Activated CD4-positive, alpha-beta T cell treated with anti-CD3 and anti-CD28 coated beads, Interleukin-2, amount 50 U/mL, for 16 hours (primary cell): ENCODE measurements around the gene BBS9.
"Not testable (repeated sequence)": the region's sequence is repeated elsewhere in the genome, so short reads cannot be mapped to it uniquely, and the experiment has no call there.

Source experiments
- DNase-seq: peaks from one replicate; pipeline ENCODE4 v3.0.0-alpha.2; 2020

Gene BBS9

GRCh38 chr7:33128990-33129805 lies at the start of gene BBS9:
Gene BBS9, plus strand, starts transcription at chr7:33129564. Its CDS starts 16,689 bp downstream, at chr7:33146253.
- peak; percentile 93 for DNase-seq

- no peak for DNase-seq
Measured at GRCh38 chr7:33079763-33080690, 49.3 kb upstream of the BBS9 start.

GRCh38 chr7:33087356-33087755 lies 42.0 kb upstream of the BBS9 start:
- DNase-seq = no peak

DNA sequence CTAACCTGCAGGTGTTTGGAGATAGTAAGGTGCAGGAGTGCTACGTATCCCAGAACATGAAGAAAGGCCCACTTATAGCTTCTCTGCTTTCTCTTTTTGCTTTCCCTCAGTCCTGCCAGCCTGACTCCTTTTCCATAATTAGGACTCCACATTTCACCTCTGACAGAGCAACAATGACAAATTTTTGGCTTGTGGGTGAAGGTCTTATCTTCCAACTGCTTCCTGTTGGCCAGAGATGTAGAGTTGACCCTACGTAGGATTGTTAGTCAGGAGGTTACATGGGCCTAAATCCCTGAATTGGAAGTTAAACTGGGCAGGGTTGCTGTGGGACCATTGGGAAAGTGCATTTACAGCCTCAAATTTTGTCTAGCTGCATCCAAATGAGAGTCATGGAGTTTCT lies 41.5 kb upstream of the BBS9 start:
- no peak for DNase-seq

DNA sequence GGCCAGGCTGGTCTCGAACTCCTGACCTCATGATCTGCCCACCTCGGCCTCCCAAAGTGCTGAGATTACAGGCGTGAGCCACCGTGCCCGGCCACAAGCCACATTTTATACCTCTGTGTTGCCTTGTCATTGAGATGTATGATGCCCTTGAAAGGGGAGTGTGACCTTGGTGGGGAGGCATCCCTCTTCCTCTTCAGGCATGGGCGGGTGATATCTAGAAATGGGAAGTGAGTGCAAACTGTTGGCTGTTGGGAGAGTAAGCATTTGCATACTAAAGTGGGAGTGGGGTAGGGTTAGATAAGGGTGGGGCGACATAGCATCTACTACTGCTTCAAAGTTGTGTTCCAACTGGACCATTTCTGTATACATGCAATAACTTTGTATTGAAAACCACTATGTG lies 40.2 kb upstream of the BBS9 start:
- no peak for DNase-seq

- DNase-seq = no peak
Measured at GRCh38 chr7:33091111-33091531, 38.2 kb upstream of the BBS9 start.

DNA sequence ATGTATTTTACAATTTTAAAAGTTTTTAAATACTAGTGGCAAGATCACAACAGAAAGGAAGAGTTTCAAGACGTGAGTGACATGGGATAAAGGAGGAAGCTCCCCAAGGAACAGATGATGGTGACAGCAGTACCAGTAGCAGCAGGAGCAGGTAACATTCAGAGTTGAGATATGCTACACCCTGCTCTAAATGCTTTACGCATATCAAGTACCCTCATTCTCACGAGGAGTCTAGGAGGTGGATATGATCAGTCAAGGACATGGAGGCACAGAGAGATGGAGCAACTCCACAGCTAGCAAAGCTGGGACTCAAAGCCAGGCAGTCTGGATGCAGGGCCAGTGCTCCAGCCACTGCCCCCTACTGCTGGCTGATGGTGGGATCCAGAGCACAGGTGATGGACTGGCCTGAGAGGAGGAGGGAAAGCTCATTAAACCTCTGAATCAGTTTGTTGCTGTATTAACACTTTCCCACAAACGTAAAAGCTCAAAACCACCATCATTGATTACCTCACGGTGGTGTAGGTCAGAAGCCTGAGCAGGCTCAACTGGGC lies 37.6 kb upstream of the BBS9 start:
- no peak for DNase-seq

DNA sequence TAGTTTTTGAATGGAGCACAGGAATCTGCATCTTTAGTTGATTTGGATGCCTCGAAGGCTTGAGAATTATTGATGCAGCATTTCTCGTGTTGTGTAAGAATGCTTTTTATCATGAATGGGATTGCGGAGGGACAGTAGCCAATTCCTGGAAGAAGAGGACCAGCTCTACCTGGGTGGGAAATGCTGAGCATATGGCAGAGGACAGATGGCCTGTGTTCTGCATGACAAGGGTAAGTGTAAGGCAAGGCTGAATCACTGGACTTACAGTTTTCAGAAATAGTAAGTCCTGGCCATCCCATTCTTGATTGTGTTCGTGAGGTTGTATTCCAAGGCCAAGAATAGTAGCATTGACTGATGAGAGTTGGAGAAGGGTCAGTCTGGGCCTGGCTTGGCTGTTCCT lies 36.1 kb upstream of the BBS9 start:
- no peak for DNase-seq

GRCh38 chr7:33094745-33095275 lies 34.6 kb upstream of the BBS9 start:
- DNase-seq = not testable (repeated sequence)

DNA sequence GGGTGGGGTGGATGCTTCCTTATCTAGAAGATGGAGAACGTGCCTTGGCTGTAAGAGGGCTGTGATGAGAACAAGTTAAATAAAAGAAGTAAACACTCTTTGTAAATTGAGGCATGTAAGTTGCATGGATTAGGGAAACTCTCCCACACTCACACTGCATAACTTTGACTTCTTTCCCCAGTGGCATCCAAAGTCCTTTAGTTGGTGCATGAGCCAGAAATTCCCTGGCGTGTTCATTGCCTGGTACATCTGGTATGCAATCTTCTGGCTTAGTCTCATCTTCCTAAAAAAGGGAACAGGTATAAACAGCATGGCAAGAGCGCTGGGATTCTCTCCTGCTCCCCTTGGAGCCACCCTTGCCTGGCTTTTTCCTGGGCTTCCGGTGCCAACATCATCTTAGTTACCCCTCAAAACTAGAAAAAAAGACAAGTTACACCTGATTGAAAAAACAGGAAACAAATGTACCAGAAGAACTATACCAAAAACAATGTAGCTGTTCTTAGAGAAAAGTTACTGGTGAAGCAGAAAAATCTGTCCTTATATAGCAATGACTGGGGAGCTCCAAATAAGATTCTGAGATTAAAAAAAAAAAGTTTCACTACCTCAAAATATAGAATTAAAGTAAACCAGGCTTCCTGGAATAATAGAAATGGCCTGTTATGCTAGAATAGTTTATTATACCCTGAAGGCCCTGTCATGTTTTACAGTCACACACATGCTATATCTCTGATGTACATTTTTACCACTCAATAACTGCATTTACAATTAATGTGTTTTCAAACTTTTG lies 30.0 kb upstream of the BBS9 start:
- DNase-seq = no peak

- no peak for DNase-seq
Measured at GRCh38 chr7:33100770-33101169, 28.6 kb upstream of the BBS9 start.

DNA sequence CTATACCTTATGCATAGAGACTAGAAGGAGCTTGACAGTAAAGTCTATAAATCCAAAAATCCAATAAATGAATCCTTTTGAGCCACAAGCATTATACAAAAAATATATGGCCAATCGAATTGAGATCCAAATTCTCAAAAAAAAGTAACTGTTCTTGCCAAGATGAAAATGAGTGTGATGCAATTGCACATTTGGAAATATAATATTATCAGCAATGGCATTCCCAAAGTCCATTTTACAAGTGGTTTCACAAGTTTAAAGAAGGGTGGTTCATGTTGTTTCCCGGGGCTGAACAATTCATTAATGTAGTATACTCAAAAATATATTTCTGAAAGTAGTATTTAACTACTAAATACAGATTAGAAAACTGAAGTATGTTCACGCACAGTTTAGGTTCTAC lies 27.5 kb upstream of the BBS9 start:
- no peak for DNase-seq

DNA sequence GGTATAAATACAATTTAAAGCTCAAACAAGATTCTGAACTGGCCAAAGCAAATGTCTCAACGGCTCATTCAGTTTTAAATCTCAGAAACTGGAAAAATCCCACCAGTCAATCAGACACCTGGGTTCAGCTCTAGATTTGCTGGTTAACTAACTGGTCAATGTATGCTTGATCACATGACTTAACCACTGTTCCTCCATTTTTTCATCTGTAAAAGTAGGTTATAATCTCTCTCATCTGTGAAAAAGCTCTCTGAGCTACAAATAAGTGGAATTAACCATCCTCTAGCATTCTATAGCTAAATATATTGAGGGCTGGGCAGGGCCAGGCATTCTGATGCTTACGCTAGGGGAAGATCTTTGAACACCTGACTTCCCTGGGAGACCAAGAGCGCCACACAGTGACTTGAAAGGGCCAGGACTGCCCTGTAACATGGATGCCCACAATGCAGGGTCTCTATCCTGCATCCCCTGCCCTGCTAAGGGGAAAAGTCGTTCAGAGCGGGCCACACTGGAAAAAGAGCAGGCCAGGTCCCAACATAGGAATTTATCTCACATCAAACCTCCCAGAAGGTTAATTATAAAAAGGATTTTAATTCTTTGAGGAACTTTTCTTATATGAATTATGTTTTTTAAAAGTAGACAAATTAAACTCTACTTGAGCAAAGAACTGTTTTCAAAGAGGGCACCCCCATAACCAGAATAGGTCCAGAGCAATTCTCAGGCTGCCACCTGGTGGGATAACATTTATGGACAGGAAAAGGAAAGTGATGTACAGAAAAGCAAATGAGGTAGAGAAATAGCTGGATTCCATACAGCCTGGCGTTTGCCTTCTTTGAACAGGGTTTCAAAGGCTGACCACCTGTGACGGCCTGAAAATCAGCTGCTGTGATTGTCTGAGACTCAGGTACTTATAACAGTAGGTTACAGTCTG lies 22.0 kb upstream of the BBS9 start:
- peak; percentile 43 for DNase-seq

DNA sequence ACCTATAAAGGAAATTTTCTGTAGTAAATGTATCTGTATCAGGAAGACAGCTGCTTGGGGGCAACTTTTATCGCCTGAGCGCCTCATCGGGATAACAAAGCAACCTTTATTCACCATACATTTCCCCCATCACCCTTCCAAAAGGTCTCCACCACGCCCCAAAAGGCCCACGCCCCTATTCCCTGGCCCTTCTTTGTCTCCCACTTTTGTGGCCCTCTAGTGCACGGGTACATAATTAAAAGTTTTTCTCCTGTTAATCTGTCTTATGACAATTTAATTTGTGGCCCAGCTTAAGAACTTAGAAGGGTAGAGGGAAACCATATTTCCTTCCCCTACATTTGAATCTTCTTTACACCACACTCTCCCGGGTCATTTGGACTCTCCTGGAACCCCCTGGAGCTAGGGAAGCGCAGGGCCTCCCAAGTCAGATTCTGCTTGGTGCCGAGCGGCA lies 20.8 kb upstream of the BBS9 start:
- DNase-seq = peak; percentile 41

DNA sequence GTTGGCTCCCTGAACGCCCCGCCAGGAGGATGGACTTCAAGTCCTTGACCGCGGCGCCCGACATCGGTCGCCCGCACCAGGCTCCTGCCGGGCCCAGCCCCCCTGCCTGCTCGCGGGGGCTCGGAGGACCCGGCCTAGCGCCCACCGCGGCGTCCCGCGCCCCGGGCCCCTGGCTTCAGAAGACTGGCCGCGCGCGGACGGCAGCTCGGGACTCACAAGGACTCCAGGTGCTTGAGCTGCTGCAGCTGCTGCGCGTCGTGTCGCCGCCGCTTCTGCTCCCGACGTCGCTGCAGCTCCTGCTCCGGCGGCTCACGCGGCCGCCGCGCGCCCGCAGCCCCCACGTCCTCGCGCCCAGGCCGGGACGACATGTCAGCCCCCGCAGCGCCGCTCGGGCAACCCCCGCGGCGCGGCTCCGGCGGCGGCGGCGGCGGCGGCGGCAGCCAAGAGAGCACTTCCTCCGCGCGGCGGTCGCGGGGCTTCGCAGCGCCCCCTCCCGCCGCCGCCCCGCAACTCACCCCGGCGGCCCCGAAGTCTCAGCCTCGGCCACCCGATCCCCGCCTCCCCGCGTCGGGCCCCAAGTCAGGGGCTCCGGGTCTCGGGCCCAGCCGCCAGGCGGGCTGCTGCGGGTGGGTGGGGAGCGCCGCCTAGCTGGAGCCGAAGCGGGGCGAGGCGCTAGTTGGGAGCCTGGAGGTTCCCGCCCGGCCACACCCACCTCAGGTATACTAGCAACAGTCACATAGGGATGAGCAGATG lies 20.2 kb upstream of the BBS9 start, which contains the start of gene RP9:
Gene RP9, minus strand, starts transcription at position 400 of the 753 bp plus-strand sequence. Its CDS starts 32 bp downstream, at position 368.
- peak; percentile 83 for DNase-seq

DNA sequence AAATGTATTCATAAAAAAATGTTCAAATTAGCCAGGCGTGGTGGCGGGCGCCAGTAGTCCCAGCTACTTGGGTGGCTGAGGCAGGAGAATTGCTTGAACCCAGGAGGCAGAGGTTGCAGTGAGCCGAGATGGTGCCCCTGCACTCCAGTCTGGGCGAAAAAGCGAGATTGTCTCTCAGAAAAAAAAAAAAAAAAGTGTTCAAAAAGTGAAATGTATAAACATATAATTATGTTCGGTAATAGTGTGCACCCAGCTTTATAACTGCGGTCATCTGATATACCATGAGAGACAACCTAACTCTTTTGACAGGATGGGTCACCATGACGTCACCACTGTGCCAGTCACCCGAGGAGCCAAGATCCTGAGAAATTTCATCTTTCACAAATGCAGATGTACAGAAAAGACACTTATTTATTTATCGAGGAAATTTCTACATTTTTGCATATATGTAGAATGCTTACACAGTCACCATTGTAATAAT lies 19.6 kb upstream of the BBS9 start:
- DNase-seq = no peak

GRCh38 chr7:33111614-33112013 lies 17.8 kb upstream of the BBS9 start:
- no peak for DNase-seq

DNA sequence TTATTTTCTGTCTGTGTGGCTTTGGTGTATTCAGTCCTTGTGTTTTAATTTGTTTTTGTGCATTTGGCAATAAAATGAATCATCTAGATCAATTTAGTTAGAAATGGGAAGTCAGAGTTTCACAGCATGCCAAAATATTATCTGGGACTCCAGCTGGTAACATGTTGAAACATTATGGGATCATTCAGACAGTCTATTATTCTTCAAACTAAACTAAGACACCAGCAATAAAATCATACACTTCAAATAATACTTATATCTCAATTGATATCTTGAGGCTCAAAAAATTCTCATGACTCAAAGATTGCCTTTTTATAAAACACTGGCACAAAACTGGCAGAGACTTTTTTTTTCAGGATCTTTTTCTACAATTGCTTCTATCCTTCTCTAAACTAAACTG lies 14.4 kb upstream of the BBS9 start:
- no peak for DNase-seq

- DNase-seq = no peak
Measured at GRCh38 chr7:33118383-33118782, 11.0 kb upstream of the BBS9 start.

- no peak for DNase-seq
Measured at GRCh38 chr7:33127085-33127484, 2.3 kb upstream of the BBS9 start.
